Smooth muscle cell (in vitro differentiated cells): ENCODE data around the gene TXNDC12. TPM values are rescaled to one million over a fixed set of nuclear protein-coding genes. Genes with fewer than 3 reads are reported as not detected.

Experiments
- DNase-seq: peaks from one replicate; lab custom pipeline; 2025; ENCODE audit not compliant: unreplicated experiment; lab: John Stamatoyannopoulos, UW
- H2AFZ ChIP-seq: fragments of 200-600 bp; sonication (generic); 2 replicates; pipeline ENCODE4 v1.6.0; 2016; ENCODE audit warnings: antibody characterized with exemption, low read depth, mild to moderate bottlenecking
- H3F3A ChIP-seq: fragments of 200-600 bp; sonication (generic); 2 replicates; pipeline ENCODE4 v1.6.0; 2017; ENCODE audit warnings: antibody characterized with exemption, low read depth
- H3K27ac ChIP-seq: fragments of 200-600 bp; sonication (generic); 2 replicates; pipeline ENCODE4 v1.5.1; 2016; ENCODE audit warnings: low read depth, mild to moderate bottlenecking
- H3K27me3 ChIP-seq: fragments of 200-600 bp; sonication (generic); 2 replicates; pipeline ENCODE4 v1.6.1; 2016; ENCODE audit warnings: low read depth, mild to moderate bottlenecking
- H3K36me3 ChIP-seq: fragments of 200-600 bp; sonication (generic); 2 replicates; pipeline ENCODE4 v1.5.1; 2016; ENCODE audit warnings: low read depth
- H3K4me1 ChIP-seq: fragments of 200-600 bp; sonication (generic); 2 replicates; pipeline ENCODE4 v1.5.1; 2016; ENCODE audit warnings: low read depth
- H3K4me2 ChIP-seq: fragments of 200-600 bp; sonication (generic); 2 replicates; pipeline ENCODE4 v1.6.0; 2016; ENCODE audit warnings: mild to moderate bottlenecking
- H3K4me3 ChIP-seq: fragments of 200-600 bp; sonication (generic); 2 replicates; pipeline ENCODE4 v1.5.1; 2016; ENCODE audit warnings: mild to moderate bottlenecking
- H3K79me2 ChIP-seq: fragments of 200-600 bp; sonication (generic); 2 replicates; pipeline ENCODE4 v1.6.0; 2016; ENCODE audit warnings: low read depth, mild to moderate bottlenecking
- H3K9ac ChIP-seq: fragments of 200-600 bp; sonication (generic); 2 replicates; pipeline ENCODE4 v1.6.0; 2016; ENCODE audit warnings: low read depth
- H3K9me3 ChIP-seq: fragments of 200-600 bp; sonication (generic); replicated peaks from 2 replicates; pipeline ENCODE4 v1.5.1; 2016; ENCODE audit warnings: low read depth
- H4K20me1 ChIP-seq: fragments of 200-600 bp; sonication (generic); 2 replicates; pipeline ENCODE4 v1.6.0; 2016; ENCODE audit warnings: low read depth
- CTCF ChIP-seq: fragments of 200-600 bp; sonication (generic); IDR thresholded peaks from 2 replicates; pipeline ENCODE4 v1.5.1; 2017; ENCODE audit warnings: borderline replicate concordance, mild to moderate bottlenecking, antibody characterized with exemption; ENCODE audit not compliant: insufficient read depth, poor library complexity, severe bottlenecking
- WGBS: methylation state at CpG from one replicate; pipeline ENCODE4 v1.1.7; 2016; ENCODE audit warnings: low lambda C conversion rate; 5-methylcytosine and 5-hydroxymethylcytosine counted together
- polyA plus RNA-seq: library from polyadenylated mRNA; unstranded; fragments of >200 nt; fragmentation: Nextera tagmentation; extraction: Ambion mirVana; gene quantifications from 2 replicates; pipeline ENCODE4 v1.2.1, GENCODE V29; 2016
- total RNA-seq: library from RNA; depleted of rRNA; stranded (reverse); fragments of >200 nt; gene quantifications from 2 replicates; pipeline ENCODE4 v1.2.3, GENCODE V29; 2014

The TXNDC12 gene
- total and polyA plus RNA-seq, 2 experiments from 2014 or later, result 60.2 to 73.0 TPM

- Histone ChIP-seq H3K27me3 (no peaks in the 10 kb centered on the region), H3K9me3 (no peaks in the 10 kb centered on the region), H3K36me3 (no peaks in the 10 kb centered on the region), H3K79me2 (peaks cover 30% of the 10 kb centered on the region), H2AFZ (no peak overlapping the region), H3K4me3 (no peak overlapping the region), H4K20me1 (peaks cover 27% of the 10 kb centered on the region), H3K9ac (no peak overlapping the region), H3K27ac (no peak overlapping the region), H3K4me2 (no peak overlapping the region), H3K4me1 (peaks cover 12% of the 10 kb centered on the region), H3F3A (peaks cover 9% of the 10 kb centered on the region)
- TF ChIP-seq CTCF, result no peak
- 95% methylated on average over 1 of the region's 1 CpG for WGBS
- DNase-seq, result no peak
Observed at GRCh38 chr1:52028328-52028727, 26.7 kb downstream of the TXNDC12 start.

GRCh38 chr1:52026278-52026677 is 28.7 kb downstream of the TXNDC12 start:
- Histone ChIP-seq H3K4me1 (no peaks in the 10 kb centered on the region), H3K9ac (no peak overlapping the region), H3K36me3 (no peaks in the 10 kb centered on the region), H3K27me3 (no peaks in the 10 kb centered on the region), H3K79me2 (peaks cover 15% of the 10 kb centered on the region), H3K27ac (no peak overlapping the region), H3K9me3 (no peaks in the 10 kb centered on the region), H3K4me2 (no peak overlapping the region), H3F3A (no peaks in the 10 kb centered on the region), H2AFZ (no peak overlapping the region), H3K4me3 (no peak overlapping the region), H4K20me1 (peaks cover 9% of the 10 kb centered on the region)
- 94% methylated on average over 2 of the region's 2 CpGs for WGBS
- TF ChIP-seq CTCF, result no peak
- DNase-seq, result no peak

- Histone ChIP-seq H3K9ac (no peak overlapping the region), H2AFZ (no peak overlapping the region), H3K9me3 (no peaks in the 10 kb centered on the region), H4K20me1 (no peaks in the 10 kb centered on the region), H3K4me3 (no peak overlapping the region), H3K79me2 (no peaks in the 10 kb centered on the region), H3F3A (no peaks in the 10 kb centered on the region), H3K4me2 (no peak overlapping the region), H3K27me3 (no peaks in the 10 kb centered on the region), H3K36me3 (peaks cover 6% of the 10 kb centered on the region), H3K4me1 (no peaks in the 10 kb centered on the region), H3K27ac (no peak overlapping the region)
- no peak for DNase-seq
- 88% methylated on average over 2 of the region's 2 CpGs for WGBS
- TF ChIP-seq CTCF, result no peak
Observed at GRCh38 chr1:52022133-52022532, 32.9 kb downstream of the TXNDC12 start.

GRCh38 chr1:52008071-52008809 is 46.8 kb downstream of the TXNDC12 start:
- Histone ChIP-seq H2AFZ (no peak overlapping the region), H3K36me3 (no peaks in the 10 kb centered on the region), H3K27ac (no peak overlapping the region), H3K79me2 (no peaks in the 10 kb centered on the region), H3K27me3 (no peaks in the 10 kb centered on the region), H4K20me1 (no peaks in the 10 kb centered on the region), H3K4me2 (no peak overlapping the region), H3K4me3 (no peak overlapping the region), H3K9ac (no peak overlapping the region), H3F3A (peaks cover 3% of the 10 kb centered on the region), H3K9me3 (no peaks in the 10 kb centered on the region), H3K4me1 (peaks cover 17% of the 10 kb centered on the region)
- no peak for TF ChIP-seq CTCF
- no peak for DNase-seq
- 94% methylated on average over 7 of the region's 7 CpGs for WGBS
